ENCODE results near the gene GTF2H2C.

GRCh38 chr5:69528035-69528434 is 32.0 kb upstream of the GTF2H2C start:
- TF ChIP-seq, protein P1, sequence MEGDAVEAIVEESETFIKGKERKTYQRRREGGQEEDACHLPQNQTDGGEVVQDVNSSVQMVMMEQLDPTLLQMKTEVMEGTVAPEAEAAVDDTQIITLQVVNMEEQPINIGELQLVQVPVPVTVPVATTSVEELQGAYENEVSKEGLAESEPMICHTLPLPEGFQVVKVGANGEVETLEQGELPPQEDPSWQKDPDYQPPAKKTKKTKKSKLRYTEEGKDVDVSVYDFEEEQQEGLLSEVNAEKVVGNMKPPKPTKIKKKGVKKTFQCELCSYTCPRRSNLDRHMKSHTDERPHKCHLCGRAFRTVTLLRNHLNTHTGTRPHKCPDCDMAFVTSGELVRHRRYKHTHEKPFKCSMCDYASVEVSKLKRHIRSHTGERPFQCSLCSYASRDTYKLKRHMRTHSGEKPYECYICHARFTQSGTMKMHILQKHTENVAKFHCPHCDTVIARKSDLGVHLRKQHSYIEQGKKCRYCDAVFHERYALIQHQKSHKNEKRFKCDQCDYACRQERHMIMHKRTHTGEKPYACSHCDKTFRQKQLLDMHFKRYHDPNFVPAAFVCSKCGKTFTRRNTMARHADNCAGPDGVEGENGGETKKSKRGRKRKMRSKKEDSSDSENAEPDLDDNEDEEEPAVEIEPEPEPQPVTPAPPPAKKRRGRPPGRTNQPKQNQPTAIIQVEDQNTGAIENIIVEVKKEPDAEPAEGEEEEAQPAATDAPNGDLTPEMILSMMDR (IDR thresholded peaks at IDR 0.05; ENCODE audit: poor library complexity): no peak
- no peak for TF ChIP-seq EZH2phosphoT487 (IDR thresholded peaks at IDR 0.05; ENCODE audit: low read depth, severe bottlenecking, unreplicated experiment)

Data from hepatocyte (in vitro differentiated cells).